GM13976 (cell line): Measurements from ENCODE around the gene TRPM7.
"Not testable (repeated sequence)": the region's sequence is repeated elsewhere in the genome, so short reads cannot be mapped to it uniquely, and the experiment has no call there.

Experiments
- DNase-seq: peaks from one replicate; pipeline ENCODE4 v3.0.0; 2012; ENCODE audit warnings: low spot score
- CTCF ChIP-seq: IDR thresholded peaks from 2 replicates; pipeline ENCODE4 v1.5.1; 2012; ENCODE audit warnings: borderline replicate concordance, mild to moderate bottlenecking; ENCODE audit not compliant: insufficient read depth; ENCODE audit errors: extremely low read depth, missing control alignments, control extremely low read depth
- in situ Hi-C: fragments of 300-500 bp; cut with MboI; formaldehyde crosslinking; loops from one replicate; pipeline ENCODE4 v1.12.0; 2022; ENCODE audit warnings: low sequenced_read_pairs, mixed read lengths, inconsistent platforms; ENCODE audit not compliant: unreplicated experiment

The TRPM7 gene

GRCh38 chr15:50710585-50710984 lies 24.0 kb upstream of the TRPM7 start:
- no peak for TF ChIP-seq CTCF
- in situ Hi-C loops: no loop called here
- DNase-seq: no peak

GRCh38 chr15:50707878-50708427 lies 21.4 kb upstream of the TRPM7 start:
- no peak for DNase-seq
- TF ChIP-seq CTCF: no peak
- in situ Hi-C loops: no loop called here

- TF ChIP-seq CTCF: no peak
- in situ Hi-C loops: no loop called here
- no peak for DNase-seq
These were observed 16.3 kb upstream of the TRPM7 start for GRCh38 chr15:50702762-50703334.

- no peak for TF ChIP-seq CTCF
- in situ Hi-C loops: no loop called here
- DNase-seq: no peak
These were observed 11.5 kb upstream of the TRPM7 start for GRCh38 chr15:50698101-50698500.

- DNase-seq: no peak
- in situ Hi-C loops: no loop called here
- no peak for TF ChIP-seq CTCF
These were observed 10.7 kb upstream of the TRPM7 start for GRCh38 chr15:50697109-50697797.

GRCh38 chr15:50694634-50695165 lies 8.1 kb upstream of the TRPM7 start:
- DNase-seq, in situ Hi-C loops: not testable (repeated sequence)
